ENCODE results near the gene PLA2G6.
A peak's percentile ranks its signal among the peaks of the same experiment; 100 is the strongest.

PLA2G6 gene

DNA sequence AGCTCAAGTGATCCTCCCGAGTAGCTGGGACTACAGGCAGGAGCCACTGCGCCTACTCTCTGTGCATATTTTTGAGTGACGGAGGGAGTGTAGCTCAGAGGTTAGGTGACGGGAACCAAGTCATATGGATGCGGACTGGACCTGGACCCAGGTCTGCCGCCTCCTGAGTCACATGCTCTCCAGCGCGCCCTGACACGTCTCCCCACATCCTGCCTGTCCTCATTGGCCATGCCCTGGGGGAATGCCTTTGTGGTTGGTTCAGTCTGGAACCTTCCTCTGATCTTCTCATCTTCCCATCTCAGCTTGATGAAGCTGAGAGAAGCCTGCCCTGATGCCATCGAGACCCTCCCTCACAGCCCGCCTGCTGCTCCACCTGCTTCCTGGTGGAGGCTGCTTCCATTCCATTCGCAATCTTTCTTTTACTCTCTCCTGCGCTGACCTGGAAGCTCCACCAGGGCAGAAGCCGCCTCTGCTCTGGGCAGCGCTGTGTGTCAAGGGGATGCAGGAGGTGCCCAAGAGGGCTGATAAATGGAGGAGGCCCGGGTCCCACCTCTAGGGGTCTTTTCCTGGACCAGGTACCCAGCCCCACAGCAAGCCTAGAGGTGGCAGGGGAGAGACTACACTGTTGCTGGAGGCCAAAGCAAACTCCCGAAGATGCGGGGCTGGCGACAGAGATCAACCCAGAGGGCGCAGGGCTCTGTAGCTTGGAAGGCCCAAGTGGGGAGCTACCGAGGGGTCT, 57.2 kb downstream of the PLA2G6 start:
- TF ChIP-seq, protein P1, sequence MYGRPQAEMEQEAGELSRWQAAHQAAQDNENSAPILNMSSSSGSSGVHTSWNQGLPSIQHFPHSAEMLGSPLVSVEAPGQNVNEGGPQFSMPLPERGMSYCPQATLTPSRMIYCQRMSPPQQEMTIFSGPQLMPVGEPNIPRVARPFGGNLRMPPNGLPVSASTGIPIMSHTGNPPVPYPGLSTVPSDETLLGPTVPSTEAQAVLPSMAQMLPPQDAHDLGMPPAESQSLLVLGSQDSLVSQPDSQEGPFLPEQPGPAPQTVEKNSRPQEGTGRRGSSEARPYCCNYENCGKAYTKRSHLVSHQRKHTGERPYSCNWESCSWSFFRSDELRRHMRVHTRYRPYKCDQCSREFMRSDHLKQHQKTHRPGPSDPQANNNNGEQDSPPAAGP (tag by site-specific recombination; IDR thresholded peaks at IDR 0.05), result peak; percentile 43; the same call in 1 of the 2 replicates
- TF ChIP-seq, protein P2, sequence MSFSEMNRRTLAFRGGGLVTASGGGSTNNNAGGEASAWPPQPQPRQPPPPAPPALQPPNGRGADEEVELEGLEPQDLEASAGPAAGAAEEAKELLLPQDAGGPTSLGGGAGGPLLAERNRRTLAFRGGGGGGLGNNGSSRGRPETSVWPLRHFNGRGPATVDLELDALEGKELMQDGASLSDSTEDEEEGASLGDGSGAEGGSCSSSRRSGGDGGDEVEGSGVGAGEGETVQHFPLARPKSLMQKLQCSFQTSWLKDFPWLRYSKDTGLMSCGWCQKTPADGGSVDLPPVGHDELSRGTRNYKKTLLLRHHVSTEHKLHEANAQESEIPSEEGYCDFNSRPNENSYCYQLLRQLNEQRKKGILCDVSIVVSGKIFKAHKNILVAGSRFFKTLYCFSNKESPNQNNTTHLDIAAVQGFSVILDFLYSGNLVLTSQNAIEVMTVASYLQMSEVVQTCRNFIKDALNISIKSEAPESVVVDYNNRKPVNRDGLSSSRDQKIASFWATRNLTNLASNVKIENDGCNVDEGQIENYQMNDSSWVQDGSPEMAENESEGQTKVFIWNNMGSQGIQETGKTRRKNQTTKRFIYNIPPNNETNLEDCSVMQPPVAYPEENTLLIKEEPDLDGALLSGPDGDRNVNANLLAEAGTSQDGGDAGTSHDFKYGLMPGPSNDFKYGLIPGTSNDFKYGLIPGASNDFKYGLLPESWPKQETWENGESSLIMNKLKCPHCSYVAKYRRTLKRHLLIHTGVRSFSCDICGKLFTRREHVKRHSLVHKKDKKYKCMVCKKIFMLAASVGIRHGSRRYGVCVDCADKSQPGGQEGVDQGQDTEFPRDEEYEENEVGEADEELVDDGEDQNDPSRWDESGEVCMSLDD (tag by site-specific recombination; IDR thresholded peaks at IDR 0.05), result no peak
- CTCF ChIA-PET, result interaction anchor here (0.6 to 3.9 kb wide), 4 partner anchors 10 to 61 kb away, joined by 3 to 29 read pairs (median 4); no protein-coding TSS in a partner anchor

DNA sequence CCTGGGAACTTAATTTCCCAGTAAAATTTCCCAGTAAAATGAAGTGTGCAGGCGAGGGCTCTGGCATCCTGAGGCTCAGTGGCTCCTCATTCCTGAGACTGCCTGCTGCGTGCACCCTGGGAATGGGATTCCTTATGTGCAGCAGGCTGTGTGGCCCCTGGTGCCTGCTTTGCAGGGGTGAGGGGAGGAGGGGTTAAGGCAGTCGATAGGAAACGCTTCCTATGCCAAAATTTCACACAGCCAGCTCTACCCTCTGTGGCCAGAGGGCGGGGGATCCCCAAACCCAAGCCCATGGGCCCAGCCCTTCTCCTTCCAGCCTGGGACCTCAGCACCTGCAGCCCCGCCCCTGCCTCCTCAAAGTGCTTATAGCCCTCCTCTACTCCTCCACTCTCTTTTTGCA, 59.0 kb downstream of the PLA2G6 start:
- Histone ChIP-seq H3K27ac (ENCODE audit: extremely low read depth, low read depth, low read length) (no peak overlapping the region), H3K4me1 (ENCODE audit: control insufficient read depth, insufficient read depth, low read length) (no peaks in the 10 kb centered on the region), H3K4me3 (ENCODE audit: low read depth, low read length) (no peak overlapping the region), H3K36me3 (ENCODE audit: control insufficient read depth in 2 of 2, insufficient read depth in 1 of 2, low read length in 2 of 2) (peaks cover 0 to 5% of the 10 kb centered on the region in 2 experiments; a peak in 1 of 3 replicates), H3K9me3 (ENCODE audit: control insufficient read depth, insufficient read depth, low read depth, low read length) (no peaks in the 10 kb centered on the region)
- POLR2A ChIA-PET, result interaction anchor here (0.6 to 1.0 kb wide), 2 partner anchors 9 to 69 kb away, joined by 3 read pairs; no protein-coding TSS in a partner anchor
- TF ChIP-seq OVOL3 (tag by site-specific recombination; IDR thresholded peaks at IDR 0.05) (no peak), ZNF132 (tag by site-specific recombination; IDR thresholded peaks at IDR 0.05; ENCODE audit: borderline replicate concordance) (no peak), KLF1 (tag by site-specific recombination; IDR thresholded peaks at IDR 0.05) (0 out of 2 replicates have a peak, but pooled peaks have one; percentile 35), FEZF1 (tag by site-specific recombination; IDR thresholded peaks at IDR 0.05) (no peak), ZNF501 (tag by site-specific recombination; IDR thresholded peaks at IDR 0.05) (no peak), GLIS2 (tag by site-specific recombination; IDR thresholded peaks at IDR 0.05) (no peak), ZNF792 (tag by site-specific recombination; IDR thresholded peaks at IDR 0.05) (no peak), ZNF785 (tag by site-specific recombination; IDR thresholded peaks at IDR 0.05) (no peak), ZIC2 (tag by site-specific recombination; IDR thresholded peaks at IDR 0.05) (0 out of 2 replicates have a peak, but pooled peaks have one; percentile 32)
- TF ChIP-seq, protein P3, sequence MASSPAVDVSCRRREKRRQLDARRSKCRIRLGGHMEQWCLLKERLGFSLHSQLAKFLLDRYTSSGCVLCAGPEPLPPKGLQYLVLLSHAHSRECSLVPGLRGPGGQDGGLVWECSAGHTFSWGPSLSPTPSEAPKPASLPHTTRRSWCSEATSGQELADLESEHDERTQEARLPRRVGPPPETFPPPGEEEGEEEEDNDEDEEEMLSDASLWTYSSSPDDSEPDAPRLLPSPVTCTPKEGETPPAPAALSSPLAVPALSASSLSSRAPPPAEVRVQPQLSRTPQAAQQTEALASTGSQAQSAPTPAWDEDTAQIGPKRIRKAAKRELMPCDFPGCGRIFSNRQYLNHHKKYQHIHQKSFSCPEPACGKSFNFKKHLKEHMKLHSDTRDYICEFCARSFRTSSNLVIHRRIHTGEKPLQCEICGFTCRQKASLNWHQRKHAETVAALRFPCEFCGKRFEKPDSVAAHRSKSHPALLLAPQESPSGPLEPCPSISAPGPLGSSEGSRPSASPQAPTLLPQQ (tag by site-specific recombination; IDR thresholded peaks at IDR 0.05), result 0 out of 2 replicates have a peak, but pooled peaks have one; percentile 19
- TF ChIP-seq, protein P4, sequence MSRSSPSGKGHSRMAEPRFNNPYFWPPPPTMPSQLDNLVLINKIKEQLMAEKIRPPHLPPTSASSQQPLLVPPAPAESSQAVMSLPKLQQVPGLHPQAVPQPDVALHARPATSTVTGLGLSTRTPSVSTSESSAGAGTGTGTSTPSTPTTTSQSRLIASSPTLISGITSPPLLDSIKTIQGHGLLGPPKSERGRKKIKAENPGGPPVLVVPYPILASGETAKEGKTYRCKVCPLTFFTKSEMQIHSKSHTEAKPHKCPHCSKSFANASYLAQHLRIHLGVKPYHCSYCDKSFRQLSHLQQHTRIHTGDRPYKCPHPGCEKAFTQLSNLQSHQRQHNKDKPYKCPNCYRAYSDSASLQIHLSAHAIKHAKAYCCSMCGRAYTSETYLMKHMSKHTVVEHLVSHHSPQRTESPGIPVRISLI (tag by site-specific recombination; IDR thresholded peaks at IDR 0.05), result no peak
- CTCF ChIA-PET, result interaction anchor here (0.7 to 3.9 kb wide), 3 partner anchors 9 to 344 kb away, joined by 3 to 29 read pairs (median 5); no protein-coding TSS in a partner anchor

More for the DNA sequence above, 57.2 kb downstream of the PLA2G6 start:
- no peak overlapping the region for H3K4me3 ChIP-seq (ENCODE audit: low read depth, low read length)
- H3K9me3 ChIP-seq (ENCODE audit: control insufficient read depth, insufficient read depth, low read depth, low read length), result no peaks in the 10 kb centered on the region
- no peaks in the 10 kb centered on the region for H3K4me1 ChIP-seq (ENCODE audit: control insufficient read depth, insufficient read depth, low read length)
- H3K27ac ChIP-seq (ENCODE audit: extremely low read depth, low read depth, low read length), result no peak overlapping the region
- POLR2A ChIA-PET, result no interaction called here
- H3K36me3 ChIP-seq (ENCODE audit: control insufficient read depth in 2 of 2, insufficient read depth in 1 of 2, low read length in 2 of 2), result peaks cover 0 to 19% of the 10 kb centered on the region in 2 experiments; a peak in 1 of 3 replicates
